Endothelial cell of umbilical vein (primary cell): Measurements from ENCODE around the gene PKD1.
"Not testable (repeated sequence)": the region's sequence is repeated elsewhere in the genome, so short reads cannot be mapped to it uniquely, and the experiment has no call there.

ENCODE experiments used
- EZH2 ChIP-seq: IDR thresholded peaks from 2 replicates; pipeline ENCODE4 v1.6.1; 2012; ENCODE audit warnings: borderline replicate concordance, low read depth, mild to moderate bottlenecking, moderate library complexity, low read length, inconsistent platforms; ENCODE audit not compliant: severe bottlenecking
- FOS ChIP-seq: IDR thresholded peaks from 2 replicates; pipeline ENCODE4 v1.6.1; 2011; ENCODE audit warnings: mild to moderate bottlenecking, low read length, moderate library complexity, borderline replicate concordance; ENCODE audit not compliant: insufficient read depth
- GATA2 ChIP-seq: IDR thresholded peaks from 2 replicates; pipeline ENCODE4 v1.7.0; 2011; ENCODE audit warnings: low read depth, mild to moderate bottlenecking, moderate library complexity, mixed read lengths, low read length; ENCODE audit not compliant: insufficient read length, insufficient read depth
- JUN ChIP-seq: IDR thresholded peaks from 2 replicates; pipeline ENCODE4 v1.6.1; 2011; ENCODE audit warnings: borderline replicate concordance, low read depth; ENCODE audit not compliant: insufficient read length, insufficient read depth
- MAX ChIP-seq: IDR thresholded peaks from 2 replicates; pipeline ENCODE4 v1.6.1; 2011; ENCODE audit not compliant: insufficient read depth, insufficient read length
- POLR2A ChIP-seq: IDR thresholded peaks from 2 replicates; pipeline ENCODE4 v1.6.1; 2012; ENCODE audit warnings: low read depth, mild to moderate bottlenecking, control low read depth, low read length
- POLR2AphosphoS5 ChIP-seq: IDR thresholded peaks from 2 replicates; pipeline ENCODE4 v1.6.1; 2012; ENCODE audit warnings: low read depth, mild to moderate bottlenecking, control low read depth, low read length, moderate library complexity; ENCODE audit not compliant: insufficient read depth
- TF ChIP-seq, protein P1 (sequence below), 2 donors: IDR thresholded peaks; 1 replicate in 1 of 2; 2 replicates in 1 of 2; pipeline ENCODE4 v1.5.1; 2011; ENCODE audit warnings: low read length in 2 of 2, mild to moderate bottlenecking in 2 of 2, moderate library complexity in 2 of 2, control low read depth in 1 of 2, inconsistent platforms in 1 of 2, low read depth in 1 of 2; ENCODE audit not compliant: insufficient read depth in 1 of 2; ENCODE audit errors: extremely low read depth in 1 of 2

DNA sequence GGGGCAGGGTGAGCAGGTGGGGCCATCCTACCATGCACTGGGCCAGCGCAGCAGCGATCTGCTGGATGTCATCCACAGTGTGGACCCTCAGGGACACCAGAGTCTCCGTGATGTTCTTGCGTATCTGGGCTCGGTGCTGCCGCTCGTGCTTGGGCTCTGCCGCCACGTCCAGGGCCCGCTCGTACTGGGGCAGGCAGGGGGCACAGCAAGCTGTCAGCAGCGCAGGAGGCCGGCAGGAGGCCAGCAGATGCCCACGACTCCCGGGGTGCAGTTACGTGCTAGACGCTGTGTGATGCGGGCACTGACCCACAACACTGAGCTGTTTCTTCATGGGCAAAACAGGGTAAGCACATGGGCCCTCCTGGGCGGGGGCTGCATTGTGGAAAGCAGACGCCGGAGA is 30.4 kb downstream of the PKD1 start:
- TF ChIP-seq, protein P1, sequence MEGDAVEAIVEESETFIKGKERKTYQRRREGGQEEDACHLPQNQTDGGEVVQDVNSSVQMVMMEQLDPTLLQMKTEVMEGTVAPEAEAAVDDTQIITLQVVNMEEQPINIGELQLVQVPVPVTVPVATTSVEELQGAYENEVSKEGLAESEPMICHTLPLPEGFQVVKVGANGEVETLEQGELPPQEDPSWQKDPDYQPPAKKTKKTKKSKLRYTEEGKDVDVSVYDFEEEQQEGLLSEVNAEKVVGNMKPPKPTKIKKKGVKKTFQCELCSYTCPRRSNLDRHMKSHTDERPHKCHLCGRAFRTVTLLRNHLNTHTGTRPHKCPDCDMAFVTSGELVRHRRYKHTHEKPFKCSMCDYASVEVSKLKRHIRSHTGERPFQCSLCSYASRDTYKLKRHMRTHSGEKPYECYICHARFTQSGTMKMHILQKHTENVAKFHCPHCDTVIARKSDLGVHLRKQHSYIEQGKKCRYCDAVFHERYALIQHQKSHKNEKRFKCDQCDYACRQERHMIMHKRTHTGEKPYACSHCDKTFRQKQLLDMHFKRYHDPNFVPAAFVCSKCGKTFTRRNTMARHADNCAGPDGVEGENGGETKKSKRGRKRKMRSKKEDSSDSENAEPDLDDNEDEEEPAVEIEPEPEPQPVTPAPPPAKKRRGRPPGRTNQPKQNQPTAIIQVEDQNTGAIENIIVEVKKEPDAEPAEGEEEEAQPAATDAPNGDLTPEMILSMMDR (IDR thresholded peaks at IDR 0.05; ENCODE audit: extremely low read depth in 1 of 2, insufficient read depth in 1 of 2, low read depth in 1 of 2, low read length in 2 of 2), result not testable (repeated sequence)
- not testable (repeated sequence) for TF ChIP-seq POLR2AphosphoS5, POLR2A, FOS, MAX, JUN, GATA2, EZH2
